Loucy (cell line): ENCODE measurements around the gene ITGA11.

Source experiments
- EZH2phosphoT487 ChIP-seq: fragments of 200-600 bp; IDR thresholded peaks from 2 replicates; pipeline ENCODE4 v1.6.1; 2018; ENCODE audit warnings: antibody characterized with exemption, mild to moderate bottlenecking, moderate library complexity, borderline replicate concordance
- TF ChIP-seq, protein P1 (sequence below): fragments of 200-600 bp; sonication (generic); conservative IDR thresholded peaks from 2 replicates; pipeline ENCODE4 v1.5.1; 2014; ENCODE audit warnings: mild to moderate bottlenecking, antibody characterized with exemption, low read length

GRCh38 chr15:68262514-68263356 is 169.2 kb downstream of the ITGA11 start:
- TF ChIP-seq, protein P1, sequence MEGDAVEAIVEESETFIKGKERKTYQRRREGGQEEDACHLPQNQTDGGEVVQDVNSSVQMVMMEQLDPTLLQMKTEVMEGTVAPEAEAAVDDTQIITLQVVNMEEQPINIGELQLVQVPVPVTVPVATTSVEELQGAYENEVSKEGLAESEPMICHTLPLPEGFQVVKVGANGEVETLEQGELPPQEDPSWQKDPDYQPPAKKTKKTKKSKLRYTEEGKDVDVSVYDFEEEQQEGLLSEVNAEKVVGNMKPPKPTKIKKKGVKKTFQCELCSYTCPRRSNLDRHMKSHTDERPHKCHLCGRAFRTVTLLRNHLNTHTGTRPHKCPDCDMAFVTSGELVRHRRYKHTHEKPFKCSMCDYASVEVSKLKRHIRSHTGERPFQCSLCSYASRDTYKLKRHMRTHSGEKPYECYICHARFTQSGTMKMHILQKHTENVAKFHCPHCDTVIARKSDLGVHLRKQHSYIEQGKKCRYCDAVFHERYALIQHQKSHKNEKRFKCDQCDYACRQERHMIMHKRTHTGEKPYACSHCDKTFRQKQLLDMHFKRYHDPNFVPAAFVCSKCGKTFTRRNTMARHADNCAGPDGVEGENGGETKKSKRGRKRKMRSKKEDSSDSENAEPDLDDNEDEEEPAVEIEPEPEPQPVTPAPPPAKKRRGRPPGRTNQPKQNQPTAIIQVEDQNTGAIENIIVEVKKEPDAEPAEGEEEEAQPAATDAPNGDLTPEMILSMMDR: no peak
- no peak for TF ChIP-seq EZH2phosphoT487
